Endothelial cell of umbilical vein (primary cell): ENCODE data around the gene SGSH. TPM values are rescaled to one million over a fixed set of nuclear protein-coding genes. Genes with fewer than 3 reads are reported as not detected.

Experiments
- BruUV-seq: library from RNA; stranded (reverse); fragments of 400-500 nt; replicated peaks from 2 replicates; lab custom pipeline; 2021; lab: Mats Ljungman, UMichigan
- CTCF ChIA-PET: fragments of 300-600, 350-600 bp; sonication (Branson Sonifier 250); formaldehyde crosslinking; loops from one replicate; lab custom pipeline; 2021; ENCODE audit warnings: antibody characterized with exemption, inconsistent platforms; lab: Charles Lee
- POLR2A ChIA-PET: fragments of 300-600, 350-600 bp; sonication (Branson Sonifier 250); formaldehyde crosslinking; loops from one replicate; lab custom pipeline; 2021; ENCODE audit warnings: antibody characterized with exemption, inconsistent platforms; lab: Charles Lee
- DNase-seq: peaks from one replicate; pipeline ENCODE4 v3.0.0-alpha.2; 2011; ENCODE audit warnings: low read depth, low spot score
- FAIRE-seq: peaks from 2 replicates; lab custom pipeline; 2011; peaks lifted over from hg19 to GRCh38; lab: Jason Lieb, UNC
- H2AFZ ChIP-seq: 2 replicates; pipeline ENCODE4 v1.6.0; 2012; ENCODE audit warnings: low read depth, low read length, control low read depth, inconsistent platforms
- H3K27ac ChIP-seq: 2 replicates; pipeline ENCODE4 v1.5.1; 2011; ENCODE audit warnings: low read depth, mild to moderate bottlenecking, control low read depth, low read length, moderate library complexity; ENCODE audit not compliant: insufficient read depth
- H3K27me3 ChIP-seq, 2 experiments: 2 replicates each; pipeline versions ENCODE4 v1.6.0 to v1.6.1; 2011; ENCODE audit warnings: low read length in 2 of 2, mixed read lengths in 1 of 2; ENCODE audit not compliant: control insufficient read depth in 2 of 2, insufficient read depth in 2 of 2
- H3K36me3 ChIP-seq, 2 experiments: 2 replicates in 1 of 2; 3 replicates in 1 of 2; pipeline ENCODE4 v1.5.1; 2011; ENCODE audit warnings: low read length in 2 of 2, mild to moderate bottlenecking in 1 of 2, moderate library complexity in 1 of 2; ENCODE audit not compliant: control insufficient read depth in 2 of 2, insufficient read depth in 2 of 2; ENCODE audit errors: extremely low read depth in 1 of 2
- H3K4me1 ChIP-seq: 3 replicates; pipeline ENCODE4 v1.5.1; 2011; ENCODE audit warnings: mild to moderate bottlenecking, low read length; ENCODE audit not compliant: control insufficient read depth, insufficient read depth; ENCODE audit errors: extremely low read depth
- H3K4me2 ChIP-seq: 2 replicates; pipeline ENCODE4 v1.6.1; 2011; ENCODE audit warnings: low read length, control low read depth, mixed read lengths; ENCODE audit not compliant: insufficient read depth
- H3K4me3 ChIP-seq, 3 experiments: fragments of 200-600 bp in 1 of 3; sonication (generic), shearing (Covaris generic) in 1 of 3; replicated peaks in 1 of 3; 2 replicates each; pipeline ENCODE4 v1.5.1; 2011 to 2016; ENCODE audit warnings: control low read depth in 3 of 3, low read length in 3 of 3, mild to moderate bottlenecking in 2 of 3, inconsistent platforms in 1 of 3, low read depth in 1 of 3, moderate library complexity in 1 of 3; ENCODE audit not compliant: insufficient read depth in 1 of 3
- H3K79me2 ChIP-seq: 2 replicates; pipeline ENCODE4 v1.6.0; 2012; ENCODE audit warnings: low read length, inconsistent platforms; ENCODE audit not compliant: control insufficient read depth, insufficient read depth
- H3K9ac ChIP-seq: replicated peaks from 2 replicates; pipeline ENCODE3; 2011; ENCODE audit warnings: low read length, control low read depth; ENCODE audit not compliant: insufficient read depth; ENCODE audit errors: extremely low read depth
- H3K9me1 ChIP-seq: replicated peaks from 3 replicates; pipeline ENCODE4 v1.6.0; 2011; ENCODE audit warnings: mild to moderate bottlenecking, low read length; ENCODE audit not compliant: control insufficient read depth, insufficient read depth; ENCODE audit errors: extremely low read depth
- H3K9me3 ChIP-seq: replicated peaks from 2 replicates; pipeline ENCODE4 v1.5.1; 2012; ENCODE audit warnings: low read length, inconsistent platforms; ENCODE audit not compliant: control insufficient read depth, insufficient read depth
- H4K20me1 ChIP-seq: replicated peaks from 2 replicates; pipeline ENCODE3; 2011; ENCODE audit warnings: mild to moderate bottlenecking, low read length; ENCODE audit not compliant: control insufficient read depth, insufficient read depth; ENCODE audit errors: extremely low read depth
- EZH2 ChIP-seq: IDR thresholded peaks from 2 replicates; pipeline ENCODE4 v1.6.1; 2012; ENCODE audit warnings: borderline replicate concordance, low read depth, mild to moderate bottlenecking, moderate library complexity, low read length, inconsistent platforms; ENCODE audit not compliant: severe bottlenecking
- FOS ChIP-seq: IDR thresholded peaks from 2 replicates; pipeline ENCODE4 v1.6.1; 2011; ENCODE audit warnings: mild to moderate bottlenecking, low read length, moderate library complexity, borderline replicate concordance; ENCODE audit not compliant: insufficient read depth
- GATA2 ChIP-seq: IDR thresholded peaks from 2 replicates; pipeline ENCODE4 v1.7.0; 2011; ENCODE audit warnings: low read depth, mild to moderate bottlenecking, moderate library complexity, mixed read lengths, low read length; ENCODE audit not compliant: insufficient read length, insufficient read depth
- JUN ChIP-seq: IDR thresholded peaks from 2 replicates; pipeline ENCODE4 v1.6.1; 2011; ENCODE audit warnings: borderline replicate concordance, low read depth; ENCODE audit not compliant: insufficient read length, insufficient read depth
- MYC ChIP-seq: IDR thresholded peaks from one replicate; pipeline ENCODE4 v1.6.1; 2011; ENCODE audit warnings: mild to moderate bottlenecking, low read depth, low read length
- POLR2A ChIP-seq: IDR thresholded peaks from 2 replicates; pipeline ENCODE4 v1.6.1; 2012; ENCODE audit warnings: low read depth, mild to moderate bottlenecking, control low read depth, low read length
- POLR2AphosphoS5 ChIP-seq: IDR thresholded peaks from 2 replicates; pipeline ENCODE4 v1.6.1; 2012; ENCODE audit warnings: low read depth, mild to moderate bottlenecking, control low read depth, low read length, moderate library complexity; ENCODE audit not compliant: insufficient read depth
- dilution Hi-C: fragments of 300-500 bp; cut with MboI; formaldehyde crosslinking; loops from one replicate; pipeline ENCODE4 v1.15.0; 2019; ENCODE audit warnings: low sequenced_read_pairs; ENCODE audit not compliant: extremely low pct_ligation_motif_present
- intact Hi-C: fragments of 100-400 bp; cut with micrococcal nuclease; formaldehyde crosslinking; loops from one replicate; pipeline ENCODE4 v1.10.0; 2022
- polyA plus RNA-seq, 4 experiments: library from polyadenylated mRNA; depleted of rRNA in 3 of 4; stranded (reverse) in 3 of 4; unstranded in 1 of 4; fragments of >200 nt; gene quantifications; 2 replicates each; pipeline versions ENCODE4 v1.2.1 to v1.2.3, GENCODE V29; 2011 to 2012; ENCODE audit warnings: missing spikeins in 1 of 4
- total RNA-seq: library from RNA; stranded (reverse); gene quantifications from 2 replicates; pipeline ENCODE4 v1.2.3, GENCODE V29; 2021
- TF ChIP-seq, protein P1 (sequence below): IDR thresholded peaks from 2 replicates; pipeline ENCODE4 v1.6.1; 2011; ENCODE audit not compliant: insufficient read depth, insufficient read length
- TF ChIP-seq, protein P2 (sequence below), 2 donors: IDR thresholded peaks; 1 replicate in 1 of 2; 2 replicates in 1 of 2; pipeline ENCODE4 v1.5.1; 2011; ENCODE audit warnings: low read length in 2 of 2, mild to moderate bottlenecking in 2 of 2, moderate library complexity in 2 of 2, control low read depth in 1 of 2, inconsistent platforms in 1 of 2, low read depth in 1 of 2; ENCODE audit not compliant: insufficient read depth in 1 of 2; ENCODE audit errors: extremely low read depth in 1 of 2

Gene SGSH
- total and polyA plus RNA-seq, 2 donors (not counting 3 experiments of a cell fraction or from before 2014, with no cell fraction given), result 81.4 to 217 TPM

DNA sequence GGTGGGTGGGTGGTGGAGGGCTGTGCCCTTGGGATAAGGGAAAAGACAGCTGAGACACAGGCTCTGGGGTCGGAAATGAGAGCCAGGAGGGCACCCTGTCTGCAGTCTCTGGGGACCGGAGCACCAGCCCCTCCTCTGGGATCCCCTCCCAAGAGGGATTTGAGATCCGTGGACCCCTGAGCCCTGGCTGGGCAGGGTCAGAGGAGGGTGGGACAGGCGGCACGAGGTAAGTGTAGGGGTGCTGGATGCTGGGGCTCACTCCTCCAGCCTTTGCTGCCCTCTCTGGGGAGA is 425 bp downstream of the SGSH start:
- H3K36me3 ChIP-seq, result peaks cover 3 to 15% of the 10 kb centered on the region in 2 experiments
- ChIA-PET POLR2A (interaction anchor here (1.0 kb wide), 1 partner anchor 10 kb away, joined by 4 read pairs; no protein-coding TSS in a partner anchor), CTCF (interaction anchor here (1.0 to 2.3 kb wide), 4 partner anchors 9 to 24 kb away, joined by 3 to 8 read pairs (median 3); no protein-coding TSS in a partner anchor)
- no peaks in the 10 kb centered on the region for H4K20me1 ChIP-seq
- H3K27ac ChIP-seq, result peak overlapping the region; percentile 37
- peak overlapping the region; percentile 79 for H3K9ac ChIP-seq
- peaks cover 13% of the 10 kb centered on the region for H3K4me1 ChIP-seq
- H2AFZ ChIP-seq, result peak overlapping the region; percentile 72
- FAIRE-seq (no peak), DNase-seq (no peak)
- H3K27me3 ChIP-seq, result no peaks in the 10 kb centered on the region
- no peaks in the 10 kb centered on the region for H3K9me3 ChIP-seq
- H3K4me3 ChIP-seq, result peak overlapping the region; percentile 17 to 83 (median 65)
- dilution Hi-C loops, result no loop called here
- TF ChIP-seq GATA2, result no peak
- no peak for TF ChIP-seq FOS
- TF ChIP-seq EZH2, result no peak
- no peak for TF ChIP-seq MYC
- TF ChIP-seq POLR2A, result no peak
- TF ChIP-seq, protein P1, sequence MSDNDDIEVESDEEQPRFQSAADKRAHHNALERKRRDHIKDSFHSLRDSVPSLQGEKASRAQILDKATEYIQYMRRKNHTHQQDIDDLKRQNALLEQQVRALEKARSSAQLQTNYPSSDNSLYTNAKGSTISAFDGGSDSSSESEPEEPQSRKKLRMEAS, result no peak
- no peak for TF ChIP-seq POLR2AphosphoS5
- TF ChIP-seq JUN, result no peak
- TF ChIP-seq, protein P2, sequence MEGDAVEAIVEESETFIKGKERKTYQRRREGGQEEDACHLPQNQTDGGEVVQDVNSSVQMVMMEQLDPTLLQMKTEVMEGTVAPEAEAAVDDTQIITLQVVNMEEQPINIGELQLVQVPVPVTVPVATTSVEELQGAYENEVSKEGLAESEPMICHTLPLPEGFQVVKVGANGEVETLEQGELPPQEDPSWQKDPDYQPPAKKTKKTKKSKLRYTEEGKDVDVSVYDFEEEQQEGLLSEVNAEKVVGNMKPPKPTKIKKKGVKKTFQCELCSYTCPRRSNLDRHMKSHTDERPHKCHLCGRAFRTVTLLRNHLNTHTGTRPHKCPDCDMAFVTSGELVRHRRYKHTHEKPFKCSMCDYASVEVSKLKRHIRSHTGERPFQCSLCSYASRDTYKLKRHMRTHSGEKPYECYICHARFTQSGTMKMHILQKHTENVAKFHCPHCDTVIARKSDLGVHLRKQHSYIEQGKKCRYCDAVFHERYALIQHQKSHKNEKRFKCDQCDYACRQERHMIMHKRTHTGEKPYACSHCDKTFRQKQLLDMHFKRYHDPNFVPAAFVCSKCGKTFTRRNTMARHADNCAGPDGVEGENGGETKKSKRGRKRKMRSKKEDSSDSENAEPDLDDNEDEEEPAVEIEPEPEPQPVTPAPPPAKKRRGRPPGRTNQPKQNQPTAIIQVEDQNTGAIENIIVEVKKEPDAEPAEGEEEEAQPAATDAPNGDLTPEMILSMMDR (IDR thresholded peaks at IDR 0.05; ENCODE audit: extremely low read depth in 1 of 2, insufficient read depth in 1 of 2, low read depth in 1 of 2, low read length in 2 of 2), result no peak
- intact Hi-C loops, result loop anchor here (1.0 kb wide), 2 partner anchors 41 to 72 kb away; partner anchors contain the start of genes EIF4A3 and RNF213
- no peaks in the 10 kb centered on the region for H3K9me1 ChIP-seq
- H3K4me2 ChIP-seq, result peak overlapping the region; percentile 64
- peaks cover 11% of the 10 kb centered on the region for H3K79me2 ChIP-seq
- TSS peak; percentile 30 for BruUV-seq
